GM19035 (cell line): ENCODE measurements around the gene EMILIN3.
"Not testable (repeated sequence)": the region's sequence is repeated elsewhere in the genome, so short reads cannot be mapped to it uniquely, and the experiment has no call there.

ENCODE experiments used
- ATAC-seq: cut with Tn5 transposase; IDR thresholded peaks from one replicate; pipeline ENCODE4 v1.9.1; 2021; ENCODE audit not compliant: unreplicated experiment

The EMILIN3 gene

GRCh38 chr20:41329435-41330342, 36.9 kb downstream of the EMILIN3 start:
- ATAC-seq: no peak

- no peak for ATAC-seq
Observed at GRCh38 chr20:41327178-41327577, 39.4 kb downstream of the EMILIN3 start.

- no peak for ATAC-seq
Observed at GRCh38 chr20:41320976-41321375, 45.6 kb downstream of the EMILIN3 start.

GRCh38 chr20:41320441-41320840, 46.2 kb downstream of the EMILIN3 start:
- no peak for ATAC-seq

- no peak for ATAC-seq
Observed at GRCh38 chr20:41318271-41318649, 48.4 kb downstream of the EMILIN3 start.

GRCh38 chr20:41317546-41318270, 48.9 kb downstream of the EMILIN3 start, which contains the start of gene ZHX3:
Gene ZHX3, minus strand, starts transcription at chr20:41317731. Its CDS starts 112,815 bp downstream, at chr20:41204916.
- peak; percentile 96 for ATAC-seq

GRCh38 chr20:41316602-41317545, 49.7 kb downstream of the EMILIN3 start:
- peak; percentile 66 for ATAC-seq

GRCh38 chr20:41316051-41316450, 50.6 kb downstream of the EMILIN3 start:
- ATAC-seq: no peak

- ATAC-seq: no peak
Observed at GRCh38 chr20:41314386-41314785, 52.2 kb downstream of the EMILIN3 start.

GRCh38 chr20:41312009-41312408, 54.6 kb downstream of the EMILIN3 start:
- not testable (repeated sequence) for ATAC-seq
